Ovary (tissue), 3 donors: Measurements from ENCODE around the gene MED23.

Source experiments
- CTCF ChIP-seq, 3 donors: fragments of 450-650 bp in 2 of 3; fragments of 200-600 bp in 1 of 3; IDR thresholded peaks; one replicate each; pipeline versions ENCODE4 v1.5.1 to v1.8.0; 2016 to 2022; ENCODE audit warnings: antibody characterized with exemption in 3 of 3, mild to moderate bottlenecking in 1 of 3
- EP300 ChIP-seq: sonication (generic); formaldehyde crosslinking; IDR thresholded peaks from one replicate; pipeline ENCODE4 v1.6.1; 2017; ENCODE audit warnings: antibody characterized with exemption
- POLR2A ChIP-seq: fragments of 450-650 bp; IDR thresholded peaks from one replicate; pipeline ENCODE4 v1.6.1; 2017; ENCODE audit warnings: antibody characterized with exemption, mild to moderate bottlenecking, moderate library complexity
- donor health status: DM: no; HTN: no; CAD: no.

GRCh38 chr6:131640100-131640499 lies 12.1 kb upstream of the MED23 start:
- TF ChIP-seq CTCF (IDR thresholded peaks at IDR 0.05) (no peak), POLR2A (no peak), EP300 (no peak)
